ENCODE results near the gene TMEM233. TPM values are rescaled to one million over a fixed set of nuclear protein-coding genes. Genes with fewer than 3 reads are reported as not detected.
A peak's percentile ranks its signal among the peaks of the same experiment; 100 is the strongest.
"Not testable (repeated sequence)": the region's sequence is repeated elsewhere in the genome, so short reads cannot be mapped to it uniquely, and the experiment has no call there.

Gene TMEM233
- total RNA-seq, 1 experiment from 2014 or later: 2.5 TPM

DNA sequence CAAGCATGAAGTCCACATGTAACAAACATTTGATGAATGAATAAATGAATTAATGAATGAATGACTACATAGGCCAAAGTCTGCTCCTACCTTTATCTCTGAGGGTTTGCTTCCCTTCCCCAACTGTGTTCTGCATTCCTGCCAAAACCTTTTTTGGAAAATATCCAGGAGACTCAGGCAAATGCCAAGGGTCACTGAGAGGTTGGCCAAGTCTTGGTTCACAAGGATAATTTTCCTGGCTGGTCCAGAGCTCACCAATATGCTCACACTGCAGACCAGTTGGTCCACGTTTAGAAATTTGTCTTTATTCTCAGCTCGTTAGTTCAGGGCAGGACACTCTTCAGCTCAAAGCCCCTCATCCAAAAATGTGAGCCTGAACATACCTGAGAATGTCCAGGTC is 10.2 kb downstream of the TMEM233 start:
- DNase-seq (ENCODE audit: extremely low read depth, low read depth): no peak

GRCh38 chr12:119609358-119609757 is 15.8 kb downstream of the TMEM233 start:
- DNase-seq (ENCODE audit: extremely low read depth, low read depth): no peak

GRCh38 chr12:119613319-119613936 is 19.9 kb downstream of the TMEM233 start:
- peak; percentile 49 for DNase-seq (ENCODE audit: extremely low read depth, low read depth)

GRCh38 chr12:119614705-119615104 is 21.1 kb downstream of the TMEM233 start:
- DNase-seq (ENCODE audit: extremely low read depth, low read depth): no peak

DNA sequence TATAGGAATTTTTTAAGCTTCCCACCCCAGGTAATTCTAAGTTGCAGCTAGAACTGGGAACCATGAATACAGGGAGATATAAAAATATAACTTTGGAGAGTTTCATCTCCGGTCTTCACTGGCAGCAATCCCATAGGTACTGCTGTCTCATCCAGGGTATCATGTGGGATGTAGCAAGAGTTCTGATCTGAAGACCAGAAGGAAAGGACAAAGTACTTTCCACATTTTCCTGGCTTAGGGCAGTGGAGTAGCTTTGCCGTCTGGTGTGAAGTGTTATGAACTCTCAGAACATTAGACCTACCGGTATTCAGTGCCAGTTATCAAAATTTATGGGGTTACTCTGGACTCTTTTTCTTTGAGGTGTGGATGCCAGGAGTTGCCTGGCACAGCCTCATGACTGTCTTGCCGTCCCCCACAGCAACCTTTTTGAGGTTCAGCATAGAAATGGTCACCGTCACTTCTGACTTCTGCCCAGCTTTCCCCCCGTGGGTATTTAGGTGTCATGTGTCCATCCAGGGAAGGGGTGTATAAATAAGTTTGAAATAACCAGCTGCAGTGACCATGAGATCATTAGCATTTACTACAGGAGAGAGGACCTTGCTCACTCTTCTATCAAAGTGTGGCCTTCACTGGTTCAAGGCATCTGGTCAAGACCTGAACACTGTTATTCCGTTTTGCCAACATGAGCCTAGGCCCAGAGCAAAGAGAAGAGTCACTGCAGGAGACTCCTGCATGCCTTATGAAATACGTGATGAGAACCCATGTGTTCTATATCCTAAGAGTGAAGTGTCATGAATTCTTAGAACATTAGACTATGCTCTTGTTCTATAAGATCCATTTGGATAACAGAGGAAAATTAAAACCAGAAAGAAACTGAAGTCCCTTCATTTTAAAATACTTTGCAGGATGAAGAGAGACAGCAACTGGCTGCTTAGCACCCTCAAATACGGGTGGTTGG is 22.2 kb downstream of the TMEM233 start:
- DNase-seq (ENCODE audit: extremely low read depth, low read depth): no peak

DNA sequence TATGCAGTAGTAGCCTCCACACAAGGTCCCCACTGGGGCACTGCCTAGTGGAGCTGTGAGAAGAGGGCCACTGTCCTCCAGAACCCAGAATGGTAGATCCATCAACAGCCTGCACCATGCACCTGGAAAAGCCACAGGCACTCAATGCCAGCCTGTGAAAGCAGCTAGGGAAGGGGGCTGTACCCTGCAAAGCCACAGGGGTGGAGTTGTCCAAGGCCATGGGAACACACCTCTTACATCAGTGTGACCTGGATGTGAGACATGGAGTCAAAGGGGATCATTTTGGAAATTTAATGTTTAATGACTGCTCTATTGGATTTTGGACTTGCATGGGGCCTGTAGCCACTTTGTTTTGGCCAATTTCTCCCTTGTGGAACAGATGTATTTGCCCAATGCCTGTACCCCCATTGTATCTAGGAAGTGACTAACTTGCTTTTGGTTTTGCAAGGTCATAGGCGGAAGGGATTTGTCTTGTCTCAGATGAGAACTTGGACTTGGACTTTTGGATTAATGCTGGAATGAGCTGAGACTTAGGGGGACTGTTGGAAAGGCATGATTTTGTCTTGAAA is 24.8 kb downstream of the TMEM233 start:
- not testable (repeated sequence) for DNase-seq (ENCODE audit: extremely low read depth, low read depth)

GRCh38 chr12:119620490-119620889 is 26.9 kb downstream of the TMEM233 start:
- DNase-seq (ENCODE audit: extremely low read depth, low read depth): no peak

- no peak for DNase-seq (ENCODE audit: extremely low read depth, low read depth)
Observed at GRCh38 chr12:119621878-119622277, 28.3 kb downstream of the TMEM233 start.

DNA sequence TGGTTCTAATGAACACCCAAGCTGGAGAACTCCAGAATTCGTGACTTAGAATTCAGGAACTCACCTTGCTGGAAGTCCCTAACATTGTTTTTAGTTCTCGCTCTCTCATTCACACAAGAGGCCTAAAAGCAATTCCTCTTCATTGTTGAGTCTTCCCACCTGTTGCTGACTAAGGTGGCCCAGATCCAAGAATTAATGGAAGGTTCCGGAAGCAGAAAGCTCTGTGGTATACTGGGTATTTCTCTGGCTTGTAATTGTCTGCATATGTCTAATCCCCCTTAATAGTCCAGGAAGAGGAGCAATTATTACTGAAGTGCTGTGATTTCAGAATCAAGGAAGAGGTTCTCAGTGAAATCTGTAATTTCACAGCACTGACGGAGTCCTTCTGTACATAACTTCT is 31.4 kb downstream of the TMEM233 start:
- DNase-seq (ENCODE audit: extremely low read depth, low read depth): no peak

GRCh38 chr12:119627019-119627643 is 33.6 kb downstream of the TMEM233 start:
- DNase-seq (ENCODE audit: extremely low read depth, low read depth): no peak

DNA sequence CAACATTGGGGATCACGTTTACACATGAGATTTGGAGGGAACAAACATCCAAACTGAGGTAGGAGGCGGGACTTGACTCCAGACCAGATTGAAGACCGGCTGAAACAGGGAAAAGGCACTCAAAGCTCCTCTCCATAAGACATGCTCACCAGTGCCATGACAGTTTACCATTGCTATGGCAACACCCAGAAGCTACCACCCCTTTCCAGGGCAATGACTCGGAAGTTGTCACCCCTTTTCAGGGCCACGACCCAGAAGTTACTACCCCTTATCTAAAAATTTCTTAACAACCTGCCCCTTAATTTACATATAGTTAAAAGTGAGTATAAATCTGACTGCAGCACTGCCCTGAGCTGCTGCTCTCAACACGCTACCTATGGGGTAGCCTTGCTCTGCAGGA is 34.1 kb downstream of the TMEM233 start:
- DNase-seq (ENCODE audit: extremely low read depth, low read depth): no peak

DNA sequence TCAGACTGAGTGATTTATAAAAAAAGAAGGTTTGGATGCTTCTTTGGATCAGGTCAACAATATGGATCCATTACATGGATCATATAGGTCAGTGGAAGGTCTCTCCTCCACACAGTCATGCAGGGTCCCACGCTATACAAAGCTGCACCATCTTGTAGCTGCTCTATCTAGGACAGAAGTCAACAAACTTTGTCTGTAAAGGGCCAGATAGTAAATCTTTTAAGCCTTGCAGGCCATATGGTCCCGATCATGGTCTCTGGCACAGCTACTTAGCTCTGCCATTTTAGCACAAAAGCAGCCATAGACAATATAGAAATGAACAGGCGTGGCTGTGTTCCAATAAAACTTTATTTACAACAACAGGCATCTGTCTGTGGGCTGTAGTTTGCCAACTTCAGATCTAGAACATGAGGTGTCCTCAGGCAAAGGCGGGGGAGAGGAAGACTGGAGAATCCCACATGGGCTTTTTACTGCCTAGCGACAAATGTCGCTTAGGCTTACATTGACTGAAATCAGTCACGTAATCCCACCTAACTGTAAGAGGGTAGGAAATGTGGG is 36.7 kb downstream of the TMEM233 start:
- no peak for DNase-seq (ENCODE audit: extremely low read depth, low read depth)

- no peak for DNase-seq (ENCODE audit: extremely low read depth, low read depth)
Observed at GRCh38 chr12:119630962-119631550, 37.5 kb downstream of the TMEM233 start.

- DNase-seq (ENCODE audit: extremely low read depth, low read depth): no peak
Observed at GRCh38 chr12:119631930-119632678, 38.5 kb downstream of the TMEM233 start.

DNA sequence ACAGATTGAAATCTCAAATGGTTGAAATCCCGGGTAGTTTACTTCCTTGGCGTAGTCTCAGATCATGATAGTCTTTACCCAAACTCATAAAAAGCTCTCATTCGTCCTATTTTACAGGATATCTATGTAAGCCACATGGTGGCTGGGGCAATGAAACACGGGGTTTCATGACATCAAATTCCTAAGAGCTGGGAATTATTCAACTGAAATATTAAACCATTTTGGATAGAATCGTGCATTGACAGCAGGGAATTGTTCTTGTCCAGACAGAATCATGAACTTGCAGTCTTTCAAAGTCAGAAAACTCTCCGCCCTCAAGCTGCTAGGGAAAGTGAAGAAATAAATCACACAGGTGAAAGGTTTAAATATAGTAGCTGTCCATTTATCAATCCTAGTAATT is 41.2 kb downstream of the TMEM233 start:
- DNase-seq (ENCODE audit: extremely low read depth, low read depth): no peak

GRCh38 chr12:119642986-119643385 is 49.4 kb downstream of the TMEM233 start:
- DNase-seq (ENCODE audit: extremely low read depth, low read depth): no peak

DNA sequence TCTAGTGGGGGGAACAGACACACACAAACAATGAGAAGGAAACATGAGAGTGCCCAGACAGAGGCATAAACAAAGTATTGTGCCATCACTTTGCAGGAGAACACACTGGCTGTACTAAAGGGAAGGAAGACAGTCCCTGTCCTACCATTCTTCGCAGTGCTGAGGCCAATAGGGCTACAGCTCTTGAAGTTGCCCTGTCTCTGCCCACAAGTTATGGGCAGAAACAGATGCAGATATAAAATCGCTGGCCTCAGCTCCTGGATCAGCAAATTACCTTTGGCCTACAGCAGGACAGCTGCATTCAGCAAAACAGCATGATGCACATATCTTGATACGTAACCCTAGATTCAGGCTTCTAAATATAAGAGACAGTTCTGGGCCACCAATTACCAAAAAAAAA is 51.4 kb downstream of the TMEM233 start:
- DNase-seq (ENCODE audit: extremely low read depth, low read depth): no peak

GRCh38 chr12:119645535-119646059 is 52.0 kb downstream of the TMEM233 start:
- DNase-seq (ENCODE audit: extremely low read depth, low read depth): no peak

DNA sequence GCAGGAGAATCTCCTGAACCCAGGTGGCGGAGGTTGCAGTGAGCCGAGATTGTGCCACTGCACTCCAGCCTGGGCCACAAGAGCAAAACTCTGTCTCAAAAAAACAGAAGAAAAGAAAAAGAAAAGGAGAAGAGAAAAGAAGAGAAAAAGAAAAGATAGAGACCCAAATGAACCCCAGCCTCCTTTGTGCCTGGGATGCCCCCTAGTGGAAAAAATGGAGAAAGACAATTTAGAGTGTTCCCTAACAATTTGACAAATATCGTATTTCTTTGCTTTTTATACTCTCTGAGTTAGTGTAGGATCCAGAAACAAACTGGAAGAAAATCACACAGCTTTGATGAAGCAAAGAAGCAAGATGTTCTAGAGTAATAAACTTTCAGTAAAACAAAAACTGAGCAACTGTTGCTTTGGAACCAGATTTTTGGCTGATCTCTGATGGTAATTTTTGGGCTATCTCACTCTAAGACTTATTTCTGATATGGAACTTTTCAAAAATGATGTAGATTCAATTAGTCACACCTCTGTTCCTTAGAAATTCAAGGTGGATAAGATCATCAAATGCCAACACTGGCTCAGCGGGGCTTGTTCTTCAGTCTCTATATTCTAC is 55.7 kb downstream of the TMEM233 start:
- peak; percentile 22 for DNase-seq (ENCODE audit: extremely low read depth, low read depth)

Data from NCI-H460 (cell line).